Stimulated activated CD4-positive, alpha-beta T cell treated with anti-CD3 and anti-CD28 coated beads, TNF-alpha, amount 100 ng/mL, for 48 hours (primary cell): ENCODE data around the gene TOX4.

Experiments
- DNase-seq, 3 donors: peaks; one replicate each; pipeline ENCODE4 v3.0.0-alpha.2; 2020; ENCODE audit warnings: low read depth in 3 of 3

The TOX4 gene

GRCh38 chr14:21501568-21501967 lies 24.6 kb downstream of the TOX4 start:
- DNase-seq, result no peak

- no peak for DNase-seq
These were observed 26.4 kb downstream of the TOX4 start for GRCh38 chr14:21503376-21503775.

- DNase-seq, result no peak
These were observed 28.1 kb downstream of the TOX4 start for GRCh38 chr14:21505012-21505553.

GRCh38 chr14:21506557-21506956 lies 29.6 kb downstream of the TOX4 start:
- DNase-seq, result no peak

GRCh38 chr14:21509432-21510143 lies 32.6 kb downstream of the TOX4 start:
- no peak for DNase-seq

- peak; percentile 78 to 90 (median 83) for DNase-seq
These were observed 34.0 kb downstream of the TOX4 start, which contains the start of gene METTL3 for GRCh38 chr14:21510735-21511657. METTL3 (minus strand) TSS chr14:21511340; CDS start chr14:21511223, 117 bp downstream.

- no peak for DNase-seq
These were observed 37.3 kb downstream of the TOX4 start for GRCh38 chr14:21514341-21514740.

GRCh38 chr14:21518725-21519124 lies 41.7 kb downstream of the TOX4 start:
- DNase-seq, result no peak

- no peak for DNase-seq
These were observed 43.8 kb downstream of the TOX4 start for GRCh38 chr14:21520767-21521166.

- DNase-seq, result no peak
These were observed 44.5 kb downstream of the TOX4 start for GRCh38 chr14:21521501-21521900.

GRCh38 chr14:21523203-21523602 lies 46.2 kb downstream of the TOX4 start:
- DNase-seq, result no peak

GRCh38 chr14:21524575-21525490 lies 47.8 kb downstream of the TOX4 start:
- DNase-seq, result no peak

- DNase-seq, result no peak
These were observed 48.6 kb downstream of the TOX4 start for GRCh38 chr14:21525571-21525961.

- peak; percentile 33 to 77 (median 49) for DNase-seq
These were observed 49.1 kb downstream of the TOX4 start, which contains the start of gene SALL2 for GRCh38 chr14:21525962-21526671. SALL2 (minus strand) TSS chr14:21526346; CDS start chr14:21526127, 219 bp downstream.

- DNase-seq, result no peak
These were observed 49.8 kb downstream of the TOX4 start for GRCh38 chr14:21526672-21527317.

GRCh38 chr14:21527318-21527679 lies 50.3 kb downstream of the TOX4 start:
- no peak for DNase-seq

- no peak for DNase-seq
These were observed 51.7 kb downstream of the TOX4 start for GRCh38 chr14:21528381-21529348.

- DNase-seq, result no peak
These were observed 52.5 kb downstream of the TOX4 start for GRCh38 chr14:21529515-21529914.

GRCh38 chr14:21533294-21533693 lies 56.3 kb downstream of the TOX4 start:
- no peak for DNase-seq
